Raji (cell line): ENCODE results near the gene AGPAT3.

Experiments
- POLR2A ChIP-seq: IDR thresholded peaks from 2 replicates; pipeline ENCODE4 v1.6.1; 2011; ENCODE audit warnings: low read depth, low read length, control low read depth; ENCODE audit not compliant: insufficient read depth

Gene AGPAT3

GRCh38 chr21:43851593-43851992 is 13.4 kb upstream of the AGPAT3 start:
- no peak for TF ChIP-seq POLR2A

GRCh38 chr21:43853851-43854772 is 10.9 kb upstream of the AGPAT3 start:
- TF ChIP-seq POLR2A, result no peak

DNA sequence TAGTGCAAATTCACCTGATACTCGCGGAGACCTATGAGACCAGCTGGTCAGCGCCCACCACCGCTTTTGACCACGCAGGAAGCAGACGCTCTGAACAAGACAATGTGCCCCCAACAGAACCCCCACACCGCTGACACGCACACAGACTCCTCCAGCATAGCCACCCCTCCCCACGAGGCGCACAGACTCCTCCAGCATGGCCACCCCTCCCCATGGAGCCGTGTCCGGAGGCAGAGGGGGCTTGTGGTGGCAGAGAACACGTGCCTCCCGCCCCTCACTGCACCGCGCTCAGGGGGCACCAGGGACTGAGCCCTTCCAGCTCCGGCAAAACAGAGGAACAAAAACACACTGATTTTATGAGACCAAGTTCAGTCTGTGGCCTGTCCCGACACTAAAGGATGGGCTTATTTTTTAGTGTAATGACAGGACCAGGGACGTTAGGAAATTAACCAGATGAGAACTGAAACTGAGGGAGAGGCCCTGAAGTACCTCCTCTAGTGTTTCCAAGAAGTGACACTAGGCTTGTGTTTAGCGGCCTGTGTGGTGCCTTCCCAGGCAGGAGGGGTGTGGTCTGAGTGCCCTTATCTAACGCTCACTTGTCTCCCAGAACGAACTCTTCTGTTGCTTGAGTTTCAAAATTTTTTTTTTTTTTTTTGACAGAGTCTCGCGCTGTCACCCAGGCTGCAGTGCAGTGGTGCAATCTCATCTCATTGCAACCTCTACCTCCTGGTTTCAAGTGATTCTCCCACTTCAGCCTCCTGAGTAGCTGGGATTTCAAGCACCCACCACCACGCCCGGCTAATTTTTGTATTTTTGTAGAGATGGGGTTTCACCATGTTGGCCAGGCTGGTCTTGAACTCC is 10.0 kb upstream of the AGPAT3 start:
- no peak for TF ChIP-seq POLR2A

GRCh38 chr21:43855955-43856354 is 9.1 kb upstream of the AGPAT3 start:
- TF ChIP-seq POLR2A, result no peak

DNA sequence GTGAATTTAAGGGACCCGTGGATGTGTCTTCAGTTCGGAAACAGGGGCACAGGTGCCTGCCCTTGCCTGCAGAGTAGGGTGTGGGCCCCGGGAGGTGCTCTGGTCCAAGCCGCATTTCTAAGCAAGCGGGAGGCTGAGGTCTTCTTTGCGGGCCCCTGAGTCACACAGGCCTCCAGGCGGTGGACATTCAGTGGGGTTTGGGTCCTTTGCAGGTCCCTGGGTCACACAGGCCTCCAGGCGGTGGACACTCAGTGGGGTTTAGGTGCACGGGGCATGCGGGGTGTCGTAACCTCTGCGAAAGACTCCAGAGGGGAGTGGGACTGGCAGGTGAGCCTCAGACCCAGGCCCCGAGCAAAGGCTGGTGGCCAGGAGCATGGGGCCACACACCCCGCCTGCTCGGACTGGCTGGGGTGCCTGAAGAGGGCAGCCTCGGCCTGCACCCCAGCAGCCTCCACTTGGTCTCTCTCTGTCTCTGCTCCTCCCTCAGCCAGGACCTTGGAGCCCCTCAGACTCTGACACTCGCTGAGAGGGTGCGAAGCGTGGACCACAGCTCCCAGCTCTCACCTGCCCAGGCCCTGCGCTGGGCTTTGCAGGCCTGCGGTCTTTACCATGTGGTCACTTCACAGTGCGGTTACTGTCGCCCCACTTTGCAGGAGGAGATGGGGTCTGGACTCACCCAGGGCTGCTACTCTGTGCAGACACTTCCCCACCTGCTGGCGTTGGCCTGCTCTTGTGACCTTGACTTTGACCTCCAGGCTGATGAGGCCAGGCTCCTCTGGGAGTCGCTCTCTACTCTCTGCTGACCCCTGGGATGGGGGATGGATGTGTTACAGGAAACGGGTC is 6.0 kb upstream of the AGPAT3 start:
- TF ChIP-seq POLR2A, result no peak

- no peak for TF ChIP-seq POLR2A
Observed at GRCh38 chr21:43859747-43860214, 5.2 kb upstream of the AGPAT3 start.

DNA sequence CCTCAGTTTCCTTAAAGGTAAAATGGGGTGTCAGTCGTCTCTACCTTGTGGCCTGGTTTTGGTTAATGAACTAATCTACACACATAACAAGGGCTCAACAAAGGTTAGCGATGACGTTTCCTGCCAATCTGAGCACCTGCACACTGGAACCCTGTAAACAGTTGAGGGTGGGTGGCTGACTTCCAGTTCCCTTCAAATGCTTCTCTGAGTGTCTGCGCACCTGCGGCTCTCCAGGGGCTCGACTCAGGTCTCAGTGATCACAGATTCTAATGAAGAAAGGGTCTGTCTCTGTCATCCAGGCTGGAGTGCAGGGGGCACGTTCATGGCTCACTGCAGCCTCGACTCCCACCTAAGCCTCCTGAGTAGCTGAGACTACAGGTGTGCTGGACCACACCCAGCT is 3.3 kb upstream of the AGPAT3 start:
- no peak for TF ChIP-seq POLR2A

DNA sequence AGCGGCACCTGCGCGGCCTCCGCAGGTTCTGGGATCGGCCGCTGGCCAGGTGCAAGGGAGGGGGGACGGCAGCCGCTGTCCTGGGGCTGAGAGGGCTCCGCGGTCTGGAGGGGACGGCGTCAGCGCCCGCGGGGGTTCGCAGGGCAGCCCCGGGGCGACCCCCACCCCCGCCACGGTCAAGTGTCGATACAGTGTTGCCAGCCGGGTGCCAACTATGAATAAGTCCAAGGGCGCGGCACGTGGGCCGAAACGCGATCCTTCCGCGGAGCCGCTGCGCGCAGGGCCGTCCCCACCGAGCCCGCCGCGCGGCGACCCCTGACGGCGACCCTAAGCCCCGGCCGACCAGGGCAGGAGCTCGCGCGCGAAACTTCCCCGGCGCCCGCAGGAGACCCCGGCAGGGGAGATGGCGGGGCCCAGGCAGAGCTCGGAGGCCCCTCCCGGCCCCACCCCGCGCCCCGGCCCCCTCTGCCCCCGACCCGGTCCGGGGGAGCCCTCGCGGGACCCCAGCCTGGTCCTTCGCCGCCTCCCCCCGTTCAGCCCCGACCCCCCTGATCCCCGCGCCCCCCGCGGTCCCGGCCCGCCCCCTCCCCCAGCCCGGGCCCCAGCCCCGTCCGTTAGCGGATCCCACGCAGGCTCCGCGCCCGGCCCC is 586 bp upstream of the AGPAT3 start:
- peak; percentile 28; the same call in 1 of the 2 replicates for TF ChIP-seq POLR2A

- 0 out of 2 replicates have a peak, but pooled peaks have one; percentile 20 for TF ChIP-seq POLR2A
Observed at GRCh38 chr21:43865540-43866259, 677 bp downstream of the AGPAT3 start.

- 0 out of 2 replicates have a peak, but pooled peaks have one; percentile 39 for TF ChIP-seq POLR2A
Observed at GRCh38 chr21:43866260-43866629, 1.2 kb downstream of the AGPAT3 start.

GRCh38 chr21:43866659-43867331 is 1.8 kb downstream of the AGPAT3 start:
- TF ChIP-seq POLR2A, result no peak

DNA sequence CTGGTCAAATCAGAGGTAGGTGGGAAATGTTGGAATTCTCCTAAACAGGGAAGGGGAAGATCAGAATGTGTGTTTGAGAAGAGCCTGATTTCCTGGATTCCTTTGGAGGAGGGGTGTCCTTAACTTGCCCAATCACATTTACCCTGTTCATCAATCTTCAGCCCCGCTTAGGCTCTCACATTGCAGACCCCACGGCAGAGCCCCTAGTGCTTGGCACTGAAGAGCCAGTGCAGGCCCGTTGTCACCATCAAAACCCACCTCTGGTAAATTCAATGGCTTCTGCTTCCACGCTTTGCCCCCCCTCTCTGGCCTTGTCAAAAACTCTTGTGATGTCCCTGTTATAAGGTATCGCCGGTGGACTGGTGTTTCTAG is 2.3 kb downstream of the AGPAT3 start:
- no peak for TF ChIP-seq POLR2A

- no peak for TF ChIP-seq POLR2A
Observed at GRCh38 chr21:43867948-43868347, 2.9 kb downstream of the AGPAT3 start.

DNA sequence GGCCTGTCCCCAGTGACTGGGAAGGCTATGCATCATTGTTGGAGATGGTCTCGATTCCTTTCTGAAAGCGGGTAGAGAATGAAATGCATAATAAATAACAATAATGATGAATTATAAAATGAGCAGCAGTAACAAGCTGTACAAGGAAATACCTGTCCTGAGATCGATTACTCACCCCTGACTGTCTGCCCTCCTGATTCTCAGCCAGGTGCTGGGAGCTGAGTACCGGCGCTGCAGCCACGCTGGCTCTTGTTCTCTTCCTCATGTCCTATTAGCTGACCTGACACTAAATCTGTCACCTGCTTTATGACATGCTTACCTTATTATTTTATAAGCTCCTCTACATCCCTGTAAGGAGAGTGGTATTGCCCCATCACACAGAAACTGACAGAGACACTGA is 3.4 kb downstream of the AGPAT3 start:
- TF ChIP-seq POLR2A, result no peak
